Measurements from ENCODE around the gene EXOSC7. TPM values are rescaled to one million over a fixed set of nuclear protein-coding genes. Genes with fewer than 3 reads are reported as not detected.

Gene EXOSC7
- total RNA-seq (2022; extraction: Qiagen RNA extraction) = 40.7 to 50.3 TPM (median 41.1 TPM) in 5 replicates

GRCh38 chr3:44976002-44976815 lies at the start of gene EXOSC7, which contains the start of gene ZDHHC3:
Gene EXOSC7, plus strand, starts transcription at chr3:44976244. Its CDS starts 34 bp downstream, at chr3:44976278.
Gene ZDHHC3, minus strand, starts transcription at chr3:44976174. Its CDS starts 16,738 bp downstream, at chr3:44959436.

GRCh38 chr3:45026038-45026437 lies 50.0 kb downstream of the EXOSC7 start, which contains the start of gene CLEC3B:
Gene CLEC3B, plus strand, starts transcription at chr3:45026303. Its CDS starts 60 bp downstream, at chr3:45026363.

Other genes starting within 250 kb of the EXOSC7 start
- 0.02 TPM in 1 of 5 replicates, not detected in the others for gene ZNF501, start 246.6 kb upstream of the EXOSC7 start, total RNA-seq (2022; extraction: Qiagen RNA extraction)
- 13.2 to 20.8 TPM (median 20.2 TPM) in 5 replicates for gene KIAA1143, start 214.6 kb upstream of the EXOSC7 start, total RNA-seq (2022; extraction: Qiagen RNA extraction)
- 9.2 to 11.4 TPM (median 10.5 TPM) in 5 replicates for gene KIF15, start 214.4 kb upstream of the EXOSC7 start, total RNA-seq (2022; extraction: Qiagen RNA extraction)
- gene TMEM42, start 114.3 kb upstream of the EXOSC7 start, total RNA-seq (2022; extraction: Qiagen RNA extraction) = 7.9 to 10.9 TPM (median 10.6 TPM) in 5 replicates
- 0.25 to 0.39 TPM (median 0.27 TPM) in 5 replicates for gene TGM4, start 101.6 kb upstream of the EXOSC7 start, total RNA-seq (2022; extraction: Qiagen RNA extraction)
- 40.0 to 48.4 TPM (median 46.8 TPM) in 5 replicates for gene ZDHHC3, start 70 bp upstream of the EXOSC7 start, total RNA-seq (2022; extraction: Qiagen RNA extraction)
- gene CLEC3B, start 50.1 kb downstream of the EXOSC7 start, total RNA-seq (2022; extraction: Qiagen RNA extraction) = not detected in 5 replicates
- 7.7 to 9.9 TPM (median 9.1 TPM) in 5 replicates for gene CDCP1, start 170.1 kb downstream of the EXOSC7 start, total RNA-seq (2022; extraction: Qiagen RNA extraction)

Data from A549 treated with dexamethasone at 1 μM for 4 hours (cell line).